OCI-LY7 (cell line): ENCODE results near the gene C12orf57.

Experiments used
- CTCF ChIP-seq: fragments of 200-600 bp; sonication (generic); conservative IDR thresholded peaks from 2 replicates; pipeline ENCODE4 v1.5.1; 2014; ENCODE audit warnings: mild to moderate bottlenecking, antibody characterized with exemption, low read length, moderate library complexity, mixed read lengths
- EZH2phosphoT487 ChIP-seq: fragments of 200-600 bp; sonication (generic); IDR thresholded peaks from 2 replicates; pipeline ENCODE4 v1.6.1; 2018; ENCODE audit warnings: low read depth, borderline replicate concordance, mild to moderate bottlenecking, mixed run types, antibody characterized with exemption, low read length, moderate library complexity, mixed read lengths

GRCh38 chr12:6902448-6902847 is 41.4 kb upstream of the C12orf57 start:
- TF ChIP-seq CTCF = no peak
- TF ChIP-seq EZH2phosphoT487 = no peak
